ENCODE measurements around the gene SLC16A11. TPM values are rescaled to one million over a fixed set of nuclear protein-coding genes. Genes with fewer than 3 reads are reported as not detected.

The SLC16A11 gene
- total and polyA plus RNA-seq, 2 of the 4 experiments (the other 2 are of a cell fraction) = not detected

- H4K91ac ChIP-seq (ENCODE audit: insufficient read depth, low read depth, low read length) = no peak overlapping the region
- no peak overlapping the region for H3K14ac ChIP-seq (replicated peaks; ENCODE audit: low read depth, low read length)
- TF ChIP-seq MAFK (IDR thresholded peaks at IDR 0.05; ENCODE audit: low read depth, low read length) (peak; percentile 60), BHLHE40 (IDR thresholded peaks at IDR 0.05; ENCODE audit: low read depth, low read length) (no peak)
- WGBS, 2 experiments (ENCODE audit: extremely low coverage in 2 of 2, insufficient read length in 1 of 2) = 80% methylated on average over 1 of the region's 7 CpGs; no CpG with 5 or more reads in 1 of the 2 experiments
- H3K27me3 ChIP-seq (ENCODE audit: control insufficient read depth, insufficient read depth, low read length) = peaks cover 8% of the 10 kb centered on the region
- no peak overlapping the region for H3K56ac ChIP-seq (ENCODE audit: extremely low read depth, insufficient read depth, low read length)
- H2BK5ac ChIP-seq (ENCODE audit: low read depth, low read length, poor library complexity, severe bottlenecking) = no peak overlapping the region
- H2BK120ac ChIP-seq (ENCODE audit: low read depth, low read length) = no peak overlapping the region
- H3K4me3 ChIP-seq (ENCODE audit: insufficient read depth, low read depth, low read length) = no peak overlapping the region
- ChIA-PET POLR2A (ENCODE audit: unreplicated experiment) (interaction anchor here (0.7 kb wide), 1 partner anchor 9 kb away, joined by 4 read pairs; no protein-coding TSS in a partner anchor), CTCF (no interaction called here)
- H3K18ac ChIP-seq (ENCODE audit: low read depth, low read length) = no peak overlapping the region
- no peak overlapping the region for H3K4ac ChIP-seq (ENCODE audit: low read depth, low read length)
- H3K23ac ChIP-seq (ENCODE audit: low read depth, low read length) = no peak overlapping the region
- H3K9ac ChIP-seq (ENCODE audit: low read depth, low read length) = no peak overlapping the region
- in situ Hi-C loops (cut with MboI; ENCODE audit: low sequenced_read_pairs) (no loop called here), dilution Hi-C loops (cut with HindIII; ENCODE audit: low sequenced_read_pairs, unreplicated experiment) (no loop called here), intact Hi-C loops (cut with micrococcal nuclease) (no loop called here)
- no peaks in the 10 kb centered on the region for H3K9me3 ChIP-seq (ENCODE audit: control insufficient read depth, insufficient read depth, low read length)
- no peaks in the 10 kb centered on the region for H3K79me1 ChIP-seq (ENCODE audit: low read depth in 1 of 2, low read length in 2 of 2)
- no peaks in the 10 kb centered on the region for H3K36me3 ChIP-seq (ENCODE audit: control insufficient read depth, insufficient read depth, low read length)
- H2BK20ac ChIP-seq (ENCODE audit: low read depth, low read length) = no peak overlapping the region
- no peaks in the 10 kb centered on the region for H3K9me1 ChIP-seq (ENCODE audit: insufficient read depth, low read length)
- H3K4me1 ChIP-seq (ENCODE audit: control insufficient read depth, insufficient read depth, low read length) = no peaks in the 10 kb centered on the region
- ATAC-seq (ENCODE audit: low read depth) (no peak), DNase-seq (no peak)
- H3K4me2 ChIP-seq (ENCODE audit: low read depth, low read length) = no peak overlapping the region
- H4K5ac ChIP-seq (ENCODE audit: low read depth, low read length) = no peak overlapping the region
- no peaks in the 10 kb centered on the region for H4K20me1 ChIP-seq (ENCODE audit: insufficient read depth, low read length)
- H4K8ac ChIP-seq (ENCODE audit: low read depth in 2 of 2, low read length in 2 of 2) = no peak overlapping the region
- H2AK9ac ChIP-seq (replicated peaks; ENCODE audit: low read depth, low read length, poor library complexity) = no peak overlapping the region
- H2AK5ac ChIP-seq (ENCODE audit: low read depth, low read length) = no peak overlapping the region
- no peak overlapping the region for H2BK15ac ChIP-seq (ENCODE audit: low read depth, low read length)
- H2AFZ ChIP-seq (replicated peaks; ENCODE audit: low read length, poor library complexity) = no peak overlapping the region
- BruUV-seq (replicated peaks) = no TSS peak
- no peak overlapping the region for H3K27ac ChIP-seq (ENCODE audit: insufficient read depth, low read length)
These were observed 40.2 kb upstream of the SLC16A11 start for GRCh38 chr17:7084088-7084487.

Measured in IMR-90 (cell line).